ENCODE results near the gene AGBL3.

AGBL3 gene

DNA sequence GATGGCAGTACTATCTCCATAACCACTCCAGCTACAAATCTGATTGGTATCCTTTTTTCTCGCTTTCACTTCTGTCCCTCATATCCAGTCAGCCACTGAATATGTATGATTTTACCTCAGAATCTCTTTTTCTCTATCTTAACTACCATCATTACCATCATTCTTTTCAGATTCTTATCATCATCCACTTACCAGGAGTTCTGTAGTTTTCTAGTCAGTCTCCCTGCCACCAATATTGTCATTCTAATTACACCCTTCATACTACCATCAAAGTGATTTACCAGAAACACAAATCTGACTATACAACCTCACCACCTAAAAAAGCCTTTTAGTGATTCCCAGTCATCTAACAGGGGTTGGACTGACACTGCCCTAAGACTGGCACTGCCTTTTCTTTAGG, 96.7 kb downstream of the AGBL3 start:
- TF ChIP-seq, protein P1, sequence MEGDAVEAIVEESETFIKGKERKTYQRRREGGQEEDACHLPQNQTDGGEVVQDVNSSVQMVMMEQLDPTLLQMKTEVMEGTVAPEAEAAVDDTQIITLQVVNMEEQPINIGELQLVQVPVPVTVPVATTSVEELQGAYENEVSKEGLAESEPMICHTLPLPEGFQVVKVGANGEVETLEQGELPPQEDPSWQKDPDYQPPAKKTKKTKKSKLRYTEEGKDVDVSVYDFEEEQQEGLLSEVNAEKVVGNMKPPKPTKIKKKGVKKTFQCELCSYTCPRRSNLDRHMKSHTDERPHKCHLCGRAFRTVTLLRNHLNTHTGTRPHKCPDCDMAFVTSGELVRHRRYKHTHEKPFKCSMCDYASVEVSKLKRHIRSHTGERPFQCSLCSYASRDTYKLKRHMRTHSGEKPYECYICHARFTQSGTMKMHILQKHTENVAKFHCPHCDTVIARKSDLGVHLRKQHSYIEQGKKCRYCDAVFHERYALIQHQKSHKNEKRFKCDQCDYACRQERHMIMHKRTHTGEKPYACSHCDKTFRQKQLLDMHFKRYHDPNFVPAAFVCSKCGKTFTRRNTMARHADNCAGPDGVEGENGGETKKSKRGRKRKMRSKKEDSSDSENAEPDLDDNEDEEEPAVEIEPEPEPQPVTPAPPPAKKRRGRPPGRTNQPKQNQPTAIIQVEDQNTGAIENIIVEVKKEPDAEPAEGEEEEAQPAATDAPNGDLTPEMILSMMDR (IDR thresholded peaks at IDR 0.05; ENCODE audit: low read depth, low read length, missing control alignments), result no peak
- no peak overlapping the region for H3K4me3 ChIP-seq (replicated peaks; ENCODE audit: low read depth, low read length)
- no peak for DNase-seq (ENCODE audit: extremely low read depth, low read depth)

DNA sequence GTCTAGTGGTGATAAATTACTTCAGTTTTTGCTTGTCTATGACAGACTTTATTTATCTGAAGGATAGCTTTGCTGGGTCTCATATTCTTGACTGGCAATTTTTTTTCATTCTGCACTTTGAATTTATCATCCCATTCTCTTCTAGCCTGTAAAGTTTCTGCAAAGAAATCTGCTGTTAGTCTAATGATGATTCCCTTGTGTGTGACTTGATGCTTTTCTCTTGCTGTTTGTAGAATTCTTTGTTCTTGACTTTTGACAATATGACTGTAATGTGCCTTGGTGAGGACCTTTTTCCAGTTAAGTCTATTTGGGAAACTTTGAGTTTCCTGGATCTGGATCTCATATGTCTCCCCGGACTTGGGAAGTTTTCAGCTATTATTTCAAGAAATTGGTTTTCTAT, 102.3 kb downstream of the AGBL3 start:
- TF ChIP-seq, protein P1 (IDR thresholded peaks at IDR 0.05; ENCODE audit: low read depth, low read length, missing control alignments), result no peak
- DNase-seq (ENCODE audit: extremely low read depth, low read depth), result no peak

DNA sequence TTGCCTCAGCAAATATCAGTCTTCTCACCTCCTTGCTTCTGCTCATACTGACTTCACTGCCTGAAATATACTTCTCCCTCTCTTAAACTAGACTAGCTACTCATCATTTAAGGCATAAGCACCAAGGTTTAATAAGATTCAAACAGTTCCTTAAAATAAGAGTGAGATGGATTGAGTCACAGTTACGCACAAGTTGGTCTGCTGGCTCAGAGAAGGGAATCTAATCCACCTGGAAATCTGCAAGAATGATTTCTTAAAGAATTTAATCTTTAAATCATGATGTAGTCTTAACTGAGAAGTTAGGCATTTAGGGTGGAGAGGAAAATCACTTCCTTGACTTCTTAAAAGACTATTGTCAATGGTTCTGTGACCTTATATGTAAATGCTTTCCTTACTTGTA, 105.4 kb downstream of the AGBL3 start:
- DNase-seq (ENCODE audit: extremely low read depth, low read depth), result no peak
- TF ChIP-seq, protein P1 (IDR thresholded peaks at IDR 0.05; ENCODE audit: low read depth, low read length, missing control alignments), result no peak

More for the DNA sequence above, 102.3 kb downstream of the AGBL3 start:
- no peak overlapping the region for H3K4me3 ChIP-seq (replicated peaks; ENCODE audit: low read depth, low read length)

DNA sequence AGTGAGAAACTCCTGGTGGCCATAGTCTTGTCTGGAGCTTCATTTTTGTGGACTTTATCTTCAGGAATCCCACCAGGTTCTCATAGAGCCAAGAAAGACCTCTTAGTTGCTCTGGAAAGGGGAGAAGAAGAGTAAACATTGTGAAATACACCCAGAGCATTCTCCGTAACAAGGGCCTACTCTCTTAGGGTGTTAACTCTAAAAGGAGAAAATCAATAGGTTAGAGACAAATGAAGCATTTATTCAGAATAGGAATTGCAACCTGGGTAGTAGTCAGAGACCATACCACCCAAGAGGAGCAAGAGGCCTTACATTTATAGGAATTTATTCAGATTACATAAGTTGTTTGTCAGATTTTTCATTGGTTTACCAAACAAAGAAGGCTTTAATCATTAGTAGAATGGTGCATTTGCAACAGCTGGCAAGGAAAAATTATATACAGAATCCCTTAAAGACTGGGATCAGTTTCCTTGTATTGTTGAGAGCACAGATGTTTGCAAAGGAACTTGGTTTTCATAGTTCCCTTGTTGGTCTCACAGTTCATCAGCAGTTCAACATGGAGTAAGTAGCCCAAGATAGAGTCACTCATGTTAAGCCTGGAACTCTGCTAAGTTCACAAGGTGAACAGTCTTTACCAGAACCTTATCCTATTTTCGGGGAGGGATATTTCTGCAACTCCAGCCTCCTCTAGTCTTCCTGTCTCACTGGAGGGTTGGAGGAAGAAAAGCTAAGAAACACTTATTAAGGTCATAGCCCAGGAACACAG, 108.3 kb downstream of the AGBL3 start:
- H3K4me3 ChIP-seq (replicated peaks; ENCODE audit: low read depth, low read length), result no peak overlapping the region
- TF ChIP-seq, protein P1 (IDR thresholded peaks at IDR 0.05; ENCODE audit: low read depth, low read length, missing control alignments), result no peak
- DNase-seq (ENCODE audit: extremely low read depth, low read depth), result no peak

More for the DNA sequence above, 105.4 kb downstream of the AGBL3 start:
- no peak overlapping the region for H3K4me3 ChIP-seq (replicated peaks; ENCODE audit: low read depth, low read length)

DNA sequence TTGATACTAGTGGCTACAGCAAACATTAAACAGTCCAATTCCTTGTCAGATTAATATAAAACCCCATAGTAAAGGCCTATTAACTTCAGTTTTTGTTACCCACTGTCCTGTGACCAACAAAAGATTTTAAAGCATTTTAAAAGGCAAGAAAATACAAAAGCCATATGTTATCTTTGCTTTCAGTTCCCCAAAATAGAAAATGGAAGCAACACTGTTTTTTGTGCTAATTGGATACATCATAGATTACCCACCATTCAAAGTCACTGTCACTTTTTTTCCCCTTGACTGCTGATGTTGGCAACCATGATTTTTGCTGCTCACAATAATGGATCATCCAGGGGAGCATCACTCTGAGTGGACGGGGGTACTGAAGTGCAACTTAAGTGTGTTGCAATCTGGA, 109.1 kb downstream of the AGBL3 start:
- no peak for DNase-seq (ENCODE audit: extremely low read depth, low read depth)
- TF ChIP-seq, protein P1 (IDR thresholded peaks at IDR 0.05; ENCODE audit: low read depth, low read length, missing control alignments), result no peak
- no peak overlapping the region for H3K4me3 ChIP-seq (replicated peaks; ENCODE audit: low read depth, low read length)

DNA sequence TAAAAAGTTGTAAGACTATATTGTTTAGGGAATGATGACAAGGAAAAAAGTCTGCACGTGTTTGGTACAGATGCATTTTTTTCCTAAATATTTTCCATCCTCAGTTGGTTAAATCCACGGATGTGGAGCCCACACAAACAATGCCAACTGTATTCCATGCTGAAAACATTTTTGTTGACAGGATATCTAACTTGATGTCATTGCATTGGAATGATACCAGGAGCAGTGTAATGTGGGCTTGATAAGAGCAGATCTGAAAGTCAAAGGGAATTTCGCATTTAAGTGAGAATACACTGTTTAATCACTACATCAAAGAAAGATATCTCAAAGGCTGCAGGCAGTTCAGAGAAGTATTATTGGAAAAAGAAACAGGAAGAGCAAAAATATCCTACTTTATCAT, 112.1 kb downstream of the AGBL3 start:
- no peak for DNase-seq (ENCODE audit: extremely low read depth, low read depth)
- H3K4me3 ChIP-seq (replicated peaks; ENCODE audit: low read depth, low read length), result no peak overlapping the region
- TF ChIP-seq, protein P1 (IDR thresholded peaks at IDR 0.05; ENCODE audit: low read depth, low read length, missing control alignments), result no peak

DNA sequence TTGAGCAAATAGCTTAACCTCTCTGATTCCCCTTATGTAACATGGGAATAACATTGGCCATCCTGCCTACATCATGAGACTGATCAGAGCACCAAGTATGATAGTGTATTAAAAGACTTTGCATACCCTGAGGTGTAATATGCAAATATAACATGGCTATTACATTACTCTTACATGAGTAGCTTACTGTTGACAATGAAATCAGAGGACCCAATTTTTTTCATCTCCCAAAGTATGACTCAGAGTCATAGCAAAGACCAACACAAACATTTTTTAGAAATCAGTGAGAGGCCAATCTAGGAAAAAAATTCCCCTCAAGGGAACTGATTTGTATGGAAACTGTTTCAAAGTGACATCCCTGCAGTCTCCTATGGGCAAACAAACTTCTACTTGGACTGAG, 114.5 kb downstream of the AGBL3 start:
- TF ChIP-seq, protein P1 (IDR thresholded peaks at IDR 0.05; ENCODE audit: low read depth, low read length, missing control alignments), result no peak
- H3K4me3 ChIP-seq (replicated peaks; ENCODE audit: low read depth, low read length), result no peak overlapping the region
- no peak for DNase-seq (ENCODE audit: extremely low read depth, low read depth)

Measured in HFF-Myc (cell line).